HG02852 (cell line): Measurements from ENCODE around the gene QRFP.
"Not testable (repeated sequence)": the region's sequence is repeated elsewhere in the genome, so short reads cannot be mapped to it uniquely, and the experiment has no call there.

Source experiments
- ATAC-seq: cut with Tn5 transposase; IDR thresholded peaks from one replicate; pipeline ENCODE4 v1.9.1; 2021; ENCODE audit warnings: mild to moderate bottlenecking, moderate library complexity; ENCODE audit not compliant: unreplicated experiment

The QRFP gene

DNA sequence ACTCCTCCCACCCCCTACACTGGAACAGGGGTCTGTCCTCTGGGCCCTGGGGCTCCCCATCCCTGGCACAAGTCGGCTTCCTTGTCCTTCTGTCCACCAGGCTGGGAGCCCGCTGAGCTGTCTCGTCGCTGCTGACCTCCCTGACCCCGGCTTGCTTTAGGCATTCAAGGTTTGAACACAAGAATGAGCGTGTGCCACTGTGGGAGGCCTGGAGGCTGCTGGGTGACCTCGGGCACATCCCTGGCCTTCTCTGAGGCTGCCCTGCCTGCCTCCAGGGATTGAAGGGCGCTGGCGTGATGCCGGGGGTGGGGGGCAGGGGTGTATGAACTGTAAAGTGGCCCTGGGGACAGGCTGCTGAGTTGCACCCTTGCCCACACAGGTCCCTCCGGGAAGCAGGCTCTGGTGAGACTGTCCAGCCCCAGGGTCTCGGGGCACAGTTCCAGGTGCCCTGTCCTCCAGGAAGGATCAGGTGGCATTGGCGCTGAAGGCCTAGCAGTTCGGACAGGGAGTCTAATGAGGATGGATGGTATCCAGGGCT is 24.2 kb upstream of the QRFP start:
- no peak for ATAC-seq

GRCh38 chr9:130920233-130920632 is 23.6 kb upstream of the QRFP start:
- ATAC-seq, result no peak

- no peak for ATAC-seq
Observed at GRCh38 chr9:130919559-130920145, 23.0 kb upstream of the QRFP start.

GRCh38 chr9:130918826-130919558 is 22.4 kb upstream of the QRFP start:
- no peak for ATAC-seq

DNA sequence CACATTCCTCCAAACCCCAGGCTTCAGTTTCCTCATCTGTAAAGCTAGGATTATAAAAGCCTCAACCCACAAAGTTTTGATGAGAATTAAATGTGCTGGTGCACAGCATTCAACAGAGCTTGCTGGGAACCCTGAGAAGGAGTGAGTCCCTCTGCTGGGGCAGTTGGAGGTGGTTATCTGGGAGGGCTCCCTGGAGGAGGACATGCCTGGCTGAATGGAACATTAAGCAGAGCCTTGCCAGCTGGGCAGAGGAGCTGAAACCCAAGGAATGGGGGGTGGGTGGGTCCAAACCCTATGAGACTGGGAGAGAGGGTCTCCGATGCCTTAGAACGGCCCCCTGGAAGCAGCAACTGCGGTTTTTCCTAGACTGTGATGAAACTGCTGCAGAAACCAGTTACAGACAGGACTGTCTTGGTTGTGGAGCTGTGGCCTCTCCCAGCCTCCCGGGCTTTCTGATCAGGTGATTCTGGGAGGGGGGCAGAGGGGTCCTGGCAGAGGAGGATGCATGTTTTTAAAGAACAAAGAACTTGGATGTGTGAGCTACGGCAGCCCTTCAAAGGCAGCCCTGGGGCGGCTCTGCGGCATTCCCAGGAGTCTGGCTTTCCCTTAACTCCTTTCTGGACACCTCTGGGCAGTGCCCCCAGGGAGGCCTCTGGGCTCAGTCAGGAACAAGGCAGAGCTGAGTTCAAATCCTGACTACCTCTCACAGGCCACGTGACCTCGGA is 21.7 kb upstream of the QRFP start:
- ATAC-seq, result no peak

GRCh38 chr9:130917168-130917960 is 20.8 kb upstream of the QRFP start:
- ATAC-seq, result no peak

DNA sequence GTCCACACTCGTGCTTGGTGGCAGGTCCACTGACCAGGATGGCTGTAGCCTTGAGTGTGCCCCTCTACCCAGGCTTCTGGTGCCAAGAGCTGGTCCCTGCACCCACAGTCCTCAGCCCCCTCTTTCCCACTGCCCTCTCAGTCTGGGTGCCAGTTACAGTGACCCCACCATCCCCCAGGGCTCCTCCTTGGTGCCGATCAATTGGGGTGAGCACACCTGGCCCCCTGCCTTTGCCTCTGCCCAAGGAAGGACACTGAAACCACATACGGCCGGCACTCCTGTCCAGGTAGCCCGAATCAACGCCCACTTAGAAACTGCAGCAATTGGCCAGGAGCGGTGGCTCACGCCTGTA is 18.5 kb upstream of the QRFP start:
- ATAC-seq, result no peak

DNA sequence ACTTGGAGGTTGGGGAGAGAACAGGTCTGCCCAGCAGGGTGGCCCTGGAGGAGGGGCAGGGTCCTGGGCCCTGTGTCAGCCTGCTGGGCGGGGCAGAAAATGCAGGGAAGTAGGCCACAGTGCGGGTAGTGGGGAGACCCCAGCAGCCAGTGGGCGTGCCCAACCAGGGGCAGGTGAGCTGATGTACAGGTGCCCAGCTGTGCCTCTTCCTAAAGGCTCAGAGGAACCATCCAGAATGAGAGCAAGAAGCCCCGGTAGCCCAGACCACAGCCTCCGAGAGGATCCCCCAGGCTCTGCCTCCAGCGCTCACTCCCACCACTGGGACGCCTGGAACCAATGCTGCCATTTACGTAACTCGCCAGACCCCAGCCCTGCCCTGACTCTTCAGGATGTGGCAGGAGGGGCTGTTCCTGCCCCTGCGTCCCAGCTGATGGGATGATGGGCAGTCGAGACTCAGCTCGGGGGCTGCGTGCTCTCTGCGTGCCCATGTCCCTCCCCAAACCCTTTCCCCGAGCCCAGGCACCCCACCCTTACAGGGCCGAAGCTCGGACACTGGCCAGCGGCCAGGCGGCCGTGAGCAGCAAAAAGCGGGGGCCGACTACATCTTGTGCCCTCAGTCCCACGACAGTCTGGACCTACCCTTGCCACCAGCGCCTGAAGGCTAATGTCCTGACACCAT is 17.9 kb upstream of the QRFP start:
- no peak for ATAC-seq

GRCh38 chr9:130913599-130914416 is 17.2 kb upstream of the QRFP start:
- ATAC-seq, result no peak

GRCh38 chr9:130912932-130913598 is 16.5 kb upstream of the QRFP start:
- no peak for ATAC-seq

DNA sequence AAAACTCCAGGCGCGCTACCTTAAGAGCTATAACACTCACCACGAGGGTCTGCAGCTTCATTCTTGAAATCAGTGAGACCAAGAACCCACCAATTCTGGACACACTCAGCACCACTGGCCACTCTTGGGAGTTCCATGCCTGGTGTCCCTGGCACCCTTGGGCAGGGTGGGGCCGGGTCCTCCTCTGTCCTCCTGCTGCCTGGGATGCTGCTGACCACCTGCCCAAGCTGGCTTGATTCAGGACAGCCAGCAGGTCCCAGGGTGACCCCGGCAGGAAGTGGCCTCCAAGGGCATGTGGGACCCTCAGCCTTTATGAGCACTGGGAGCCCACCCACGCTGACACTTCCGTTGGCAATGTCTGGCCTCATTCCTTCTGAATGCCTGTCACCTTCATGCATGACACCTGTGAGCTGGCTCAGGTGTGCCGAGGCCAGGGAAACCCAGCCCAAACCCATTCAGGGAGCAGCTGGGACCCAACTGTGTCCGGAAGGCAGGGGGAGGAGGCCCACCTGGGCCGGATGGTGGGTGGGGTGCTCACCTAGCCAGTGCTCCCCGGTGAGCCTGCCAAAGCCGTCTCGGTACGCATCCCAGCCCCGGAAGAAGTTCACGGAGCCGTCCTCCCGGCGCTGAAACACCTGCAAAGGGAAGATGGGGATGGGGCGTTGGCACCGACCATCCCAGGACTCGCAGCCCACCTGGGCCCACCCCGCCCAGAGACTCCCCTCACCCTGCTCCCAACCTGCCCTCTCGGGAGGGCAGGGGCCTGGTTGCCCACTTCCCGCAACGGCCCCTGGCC is 14.8 kb upstream of the QRFP start:
- ATAC-seq, result no peak

GRCh38 chr9:130910670-130911069 is 14.1 kb upstream of the QRFP start:
- ATAC-seq, result not testable (repeated sequence)

- ATAC-seq, result not testable (repeated sequence)
Observed at GRCh38 chr9:130910041-130910440, 13.4 kb upstream of the QRFP start.

GRCh38 chr9:130908878-130909355 is 12.3 kb upstream of the QRFP start:
- ATAC-seq, result no peak

DNA sequence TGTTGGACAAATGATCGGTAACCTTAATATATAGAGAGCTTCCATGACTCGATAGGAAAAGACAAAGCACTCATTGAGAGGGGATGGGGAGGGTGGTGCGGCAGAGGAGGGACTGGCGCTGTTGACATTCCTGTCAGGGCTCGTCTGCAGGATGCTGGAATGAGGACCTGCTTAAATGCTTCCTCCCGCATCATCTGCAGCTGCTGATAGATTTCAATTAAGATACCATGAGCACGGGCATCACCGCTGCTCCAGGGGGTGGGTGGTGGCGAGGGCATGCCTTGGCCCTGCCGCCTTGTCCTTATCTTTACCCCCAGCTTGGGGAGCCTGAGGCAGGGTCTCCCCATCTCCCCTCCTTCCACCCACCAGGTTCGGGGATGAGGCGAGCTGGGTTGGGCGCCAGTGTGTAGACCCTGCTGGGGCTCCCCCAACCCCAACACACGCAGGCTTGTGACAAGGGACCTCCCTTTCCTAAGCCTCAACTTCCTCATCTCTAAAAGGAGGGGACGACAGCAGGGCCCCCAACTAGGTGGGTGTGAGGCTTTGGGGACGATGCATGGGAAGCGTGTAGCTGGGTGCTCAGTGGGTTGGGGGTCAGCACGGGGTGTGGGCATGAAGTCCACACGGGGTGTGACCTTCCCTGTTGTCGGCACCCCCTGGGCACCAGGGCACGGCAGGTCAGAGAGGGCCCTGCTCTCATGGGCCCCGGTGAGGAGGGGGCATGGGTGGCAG is 11.7 kb upstream of the QRFP start:
- ATAC-seq, result no peak

- no peak for ATAC-seq
Observed at GRCh38 chr9:130906735-130907416, 10.3 kb upstream of the QRFP start.
